C4-2B (cell line): ENCODE data around the gene SCNM1.

Experiments
- CTCF ChIP-seq: fragments of 450-650 bp; conservative IDR thresholded peaks from 2 replicates; pipeline ENCODE4 v1.5.1; 2017; ENCODE audit warnings: mild to moderate bottlenecking
- ZFX ChIP-seq: fragments of 450-650 bp; IDR thresholded peaks from 2 replicates; pipeline ENCODE4 v1.6.1; 2017

- TF ChIP-seq CTCF (no peak), ZFX (no peak)
These were observed 28.2 kb upstream of the SCNM1 start for GRCh38 chr1:151137789-151138188.
